ENCODE data around the gene CXCL6.

DNA sequence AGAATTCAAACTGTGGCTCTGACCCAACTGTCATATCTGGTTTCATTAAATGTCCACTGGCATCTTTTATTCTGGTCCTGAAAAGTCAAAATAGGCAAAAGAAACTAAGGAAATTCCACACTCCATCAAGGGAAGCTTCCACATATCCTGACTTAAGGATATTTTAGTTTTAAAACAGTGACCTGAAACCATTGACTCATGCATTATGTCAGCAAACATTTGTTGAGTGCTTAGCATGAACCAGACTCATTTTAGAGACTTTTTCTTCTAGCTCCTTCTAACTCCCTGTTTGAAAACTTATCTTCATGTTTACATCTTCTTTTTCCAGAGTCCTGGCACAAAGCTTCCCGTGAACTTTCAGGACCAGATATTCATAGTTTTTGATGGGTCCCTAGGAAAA, 25.8 kb downstream of the CXCL6 start:
- TF ChIP-seq TAF1 (IDR thresholded peaks at IDR 0.05; ENCODE audit: borderline replicate concordance, low read depth, low read length), result no peak
- no peak for TF ChIP-seq POLR2A (IDR thresholded peaks at IDR 0.05; ENCODE audit: low read depth, low read length)
- TF ChIP-seq POLR2AphosphoS5 (IDR thresholded peaks at IDR 0.05; ENCODE audit: low read depth, low read length), result no peak
